CD4-positive, alpha-beta T cell (primary cell): Measurements from ENCODE around the gene SLC33A1. TPM values are rescaled to one million over a fixed set of nuclear protein-coding genes. Genes with fewer than 3 reads are reported as not detected.

Experiments used
- ATAC-seq: fragments of 200-7000 bp; cut with Tn5 transposase; one replicate; pipeline ENCODE4 v1.10.0; 2022; ENCODE audit warnings: mild to moderate bottlenecking; ENCODE audit not compliant: poor library complexity
- CTCF ChIA-PET: fragments of 350-600 bp; sonication (Branson Sonifier 250); formaldehyde crosslinking; loops from one replicate; lab custom pipeline; 2021; ENCODE audit warnings: antibody characterized with exemption, inconsistent platforms; lab: Charles Lee
- POLR2A ChIA-PET: fragments of 350-600 bp; sonication (Branson Sonifier 250); formaldehyde crosslinking; loops from one replicate; lab custom pipeline; 2021; ENCODE audit warnings: antibody characterized with exemption, inconsistent platforms; lab: Charles Lee
- DNase-seq, 14 experiments: peaks; one replicate each; pipeline ENCODE4 v3.0.0-alpha.2; 2013 to 2020; ENCODE audit warnings: mixed read lengths in 2 of 14
- H3K27ac ChIP-seq, 2 donors: one replicate each; pipeline versions ENCODE4 v1.5.1 to v1.7.0; 2013; ENCODE audit warnings: low read length in 2 of 2, low read depth in 1 of 2, mild to moderate bottlenecking in 1 of 2
- H3K27me3 ChIP-seq, 2 experiments: 1 replicate in 1 of 2; 2 replicates in 1 of 2; pipeline versions ENCODE4 v1.6.1 to v1.7.0; 2013; ENCODE audit warnings: low read length in 2 of 2, control low read depth in 1 of 2, mild to moderate bottlenecking in 1 of 2, moderate library complexity in 1 of 2; ENCODE audit not compliant: insufficient read depth in 2 of 2, control insufficient read depth in 1 of 2
- H3K36me3 ChIP-seq: one replicate; pipeline ENCODE4 v1.6.1; 2013; ENCODE audit warnings: low read length, control low read depth; ENCODE audit not compliant: insufficient read depth
- H3K4me1 ChIP-seq: one replicate; pipeline ENCODE4 v1.6.1; 2013; ENCODE audit warnings: low read length, control low read depth; ENCODE audit not compliant: insufficient read depth
- H3K4me3 ChIP-seq: one replicate; pipeline ENCODE4 v1.5.1; 2013; ENCODE audit warnings: mild to moderate bottlenecking, low read length, moderate library complexity
- H3K9me3 ChIP-seq, 2 experiments: 1 replicate in 1 of 2; 2 replicates in 1 of 2; pipeline versions ENCODE4 v1.6.1 to v1.7.0; 2013; ENCODE audit warnings: low read length in 2 of 2, mild to moderate bottlenecking in 2 of 2, control low read depth in 1 of 2, moderate library complexity in 1 of 2; ENCODE audit not compliant: control insufficient read depth in 1 of 2, insufficient read depth in 1 of 2
- H3K27ac Mint-ChIP-seq: one replicate; pipeline ENCODE4 v1.8.0; 2020; ENCODE audit warnings: mixed read lengths
- H3K27me3 Mint-ChIP-seq: one replicate; pipeline ENCODE4 v1.8.0; 2021; ENCODE audit warnings: mixed read lengths
- H3K36me3 Mint-ChIP-seq: one replicate; pipeline ENCODE4 v1.8.0; 2021; ENCODE audit warnings: low read depth, mixed read lengths
- H3K4me1 Mint-ChIP-seq: one replicate; pipeline ENCODE4 v1.8.0; 2021; ENCODE audit warnings: low read depth, mixed read lengths
- H3K4me3 Mint-ChIP-seq: one replicate; pipeline ENCODE4 v1.8.0; 2020; ENCODE audit warnings: mild to moderate bottlenecking, mixed read lengths
- H3K9me3 Mint-ChIP-seq: one replicate; pipeline ENCODE4 v1.8.0; 2020; ENCODE audit warnings: mixed read lengths
- CTCF ChIP-seq: fragments of 200-600 bp; IDR thresholded peaks from one replicate; pipeline ENCODE4 v1.8.0; 2022; ENCODE audit warnings: antibody characterized with exemption, mild to moderate bottlenecking
- intact Hi-C, 2 experiments: fragments of 100-400 bp; cut with DNase I in 1 of 2; cut with micrococcal nuclease in 1 of 2; formaldehyde crosslinking; loops; one replicate each; pipeline versions ENCODE4 v1.15.1 to v1.9.0; 2023 to 2025; cut with DNase I, micrococcal nuclease
- total RNA-seq, 174 experiments: library from RNA in 2 of 174; stranded (reverse) in 2 of 174; gene quantifications; one replicate each; pipeline ENCODE4 v1.2.3 and lab custom pipeline; 2021 to 2026

Gene SLC33A1
- total RNA-seq, 2 experiments from 2014 or later, result 14.6 to 16.4 TPM

- Histone ChIP-seq H3K4me1 (peaks cover 13% of the 10 kb centered on the region), H3K27me3 (no peaks in the 10 kb centered on the region), H3K9me3 (no peaks in the 10 kb centered on the region), H3K27ac (no peak overlapping the region), H3K36me3 (no peaks in the 10 kb centered on the region), H3K4me3 (no peak overlapping the region)
- no peak overlapping the region for H3K4me3 Mint-ChIP-seq
- DNase-seq (no peak), ATAC-seq (no peak)
- no peak overlapping the region for H3K27ac Mint-ChIP-seq
- H3K27me3 Mint-ChIP-seq, result peaks cover 11% of the 10 kb centered on the region
- intact Hi-C loops, result loop anchor here (2.0 to 5.0 kb wide), 2 partner anchors 63 to 74 kb away; partner anchors contain the start of gene GMPS (in 1 of the 2)
- H3K9me3 Mint-ChIP-seq, result no peaks in the 10 kb centered on the region
- TF ChIP-seq CTCF, result no peak
- CTCF ChIA-PET, result no interaction called here
- H3K4me1 Mint-ChIP-seq, result peaks cover 14% of the 10 kb centered on the region
- POLR2A ChIA-PET, result no interaction called here
- H3K36me3 Mint-ChIP-seq, result peaks cover 6% of the 10 kb centered on the region
Measured at GRCh38 chr3:155809181-155809580, 45.0 kb downstream of the SLC33A1 start.

- ATAC-seq (no peak), DNase-seq (no peak)
- no peak overlapping the region for H3K27ac ChIP-seq
- H3K4me3 ChIP-seq, result no peak overlapping the region
- Mint-ChIP-seq H3K9me3 (no peaks in the 10 kb centered on the region), H3K4me1 (peaks cover 14% of the 10 kb centered on the region), H3K27ac (no peak overlapping the region), H3K4me3 (peak overlapping the region; percentile 31), H3K36me3 (peaks cover 11% of the 10 kb centered on the region), H3K27me3 (peaks cover 11% of the 10 kb centered on the region)
- H3K27me3 ChIP-seq, result no peaks in the 10 kb centered on the region
- intact Hi-C loops, result loop anchor here (2.0 to 5.0 kb wide), 3 partner anchors 47 to 73 kb away; partner anchors contain the start of genes SLC33A1 (in 2 of the 2) and GMPS (in 1 of the 2)
- POLR2A ChIA-PET, result interaction anchor here (0.6 kb wide), 1 partner anchor 51 kb away, joined by 3 read pairs; no protein-coding TSS in a partner anchor
- no peak for TF ChIP-seq CTCF
- H3K36me3 ChIP-seq, result no peaks in the 10 kb centered on the region
- no peaks in the 10 kb centered on the region for H3K9me3 ChIP-seq
- H3K4me1 ChIP-seq, result peaks cover 13% of the 10 kb centered on the region
- CTCF ChIA-PET, result no interaction called here
Measured at GRCh38 chr3:155807823-155808222, 46.4 kb downstream of the SLC33A1 start.

- TF ChIP-seq CTCF, result peak; percentile 98
- peaks cover 23% of the 10 kb centered on the region for H3K36me3 Mint-ChIP-seq
- Histone ChIP-seq H3K4me3 (peak within 1 kb of the TSS; percentile 90), H3K27ac (peak within 1 kb of the TSS; percentile 46 to 61), H3K27me3 (no peaks in the 10 kb centered on the region), H3K4me1 (peaks cover 13% of the 10 kb centered on the region), H3K36me3 (no peaks in the 10 kb centered on the region), H3K9me3 (no peaks in the 10 kb centered on the region)
- ATAC-seq (peak; percentile 95), DNase-seq (peak; percentile 46 to 90 (median 71))
- peaks cover 6% of the 10 kb centered on the region for H3K27me3 Mint-ChIP-seq
- no peaks in the 10 kb centered on the region for H3K9me3 Mint-ChIP-seq
- POLR2A ChIA-PET, result interaction anchor here (0.5 to 2.9 kb wide), 14 partner anchors 12 to 1369 kb away, joined by 3 to 45 read pairs (median 3); partner anchors contain the start of genes CCNL1, GMPS, SLC33A1 and TIPARP
- H3K4me1 Mint-ChIP-seq, result peaks cover 17% of the 10 kb centered on the region
- H3K27ac Mint-ChIP-seq, result peak within 1 kb of the TSS; percentile 80
- CTCF ChIA-PET, result interaction anchor here (0.6 to 2.3 kb wide), 35 partner anchors 9 to 1283 kb away, joined by 3 to 54 read pairs (median 4); partner anchors contain the start of genes GMPS and SLC33A1
- intact Hi-C loops, result loop anchor here (2.0 to 5.0 kb wide), 3 partner anchors 49 to 66 kb away; partner anchors contain the start of genes GMPS (in 2 of the 2) and SLC33A1 (in 2 of the 2)
- H3K4me3 Mint-ChIP-seq, result peak within 1 kb of the TSS; percentile 89
Measured at GRCh38 chr3:155805802-155806618, 48.2 kb downstream of the SLC33A1 start, which contains the start of gene C3orf33. Gene C3orf33 (minus strand): TSS chr3:155806278. CDS start chr3:155806252, 26 bp downstream.
